Measurements from ENCODE around the gene SORBS2.

The SORBS2 gene

DNA sequence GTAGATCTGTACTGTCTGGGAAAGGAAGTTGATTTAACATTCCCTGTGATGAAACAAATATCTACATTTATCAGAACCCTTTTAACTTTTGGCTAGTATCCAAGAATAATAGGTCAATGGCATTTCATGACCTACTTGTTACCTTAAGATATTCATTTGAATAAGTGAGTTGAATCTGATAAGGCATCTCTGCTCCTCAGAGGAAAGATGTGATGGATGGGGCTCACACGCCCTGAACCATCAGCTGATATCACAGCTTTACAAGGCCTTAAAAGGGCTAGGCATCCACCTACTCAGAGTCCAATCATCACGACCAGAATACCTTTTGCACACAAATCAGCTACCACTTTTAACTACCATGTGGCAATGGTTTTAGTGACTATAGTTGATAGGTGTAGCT, 186.5 kb downstream of the SORBS2 start:
- no peak overlapping the region for H3K4me3 ChIP-seq
- H3K27ac ChIP-seq, result no peak overlapping the region

DNA sequence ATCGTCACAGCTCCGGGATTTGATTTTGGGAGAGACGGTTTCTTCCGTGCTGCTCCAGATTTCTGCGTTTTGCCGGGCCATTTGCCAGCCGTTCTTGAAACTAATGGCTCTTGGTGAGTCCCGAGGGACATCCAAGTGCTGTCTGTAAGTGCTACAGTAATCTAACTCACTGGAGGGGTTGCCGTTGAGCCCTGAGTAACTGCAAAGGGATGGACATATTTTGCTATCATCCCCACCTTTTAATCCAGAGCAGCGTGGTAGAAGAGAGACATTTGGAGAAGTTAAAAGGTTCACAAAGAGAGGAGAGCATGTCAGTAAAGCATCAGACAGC, 187.8 kb downstream of the SORBS2 start:
- Histone ChIP-seq H3K4me3 (no peak overlapping the region), H3K27ac (no peak overlapping the region)

GRCh38 chr4:185623444-185624258, 188.3 kb downstream of the SORBS2 start:
- Histone ChIP-seq H3K27ac (no peak overlapping the region), H3K4me3 (no peak overlapping the region)

GRCh38 chr4:185608185-185608584, 203.8 kb downstream of the SORBS2 start:
- no peak overlapping the region for H3K4me3 ChIP-seq
- no peak overlapping the region for H3K27ac ChIP-seq

- no peak overlapping the region for H3K4me3 ChIP-seq
Observed at GRCh38 chr4:185602397-185602796, 209.6 kb downstream of the SORBS2 start.

DNA sequence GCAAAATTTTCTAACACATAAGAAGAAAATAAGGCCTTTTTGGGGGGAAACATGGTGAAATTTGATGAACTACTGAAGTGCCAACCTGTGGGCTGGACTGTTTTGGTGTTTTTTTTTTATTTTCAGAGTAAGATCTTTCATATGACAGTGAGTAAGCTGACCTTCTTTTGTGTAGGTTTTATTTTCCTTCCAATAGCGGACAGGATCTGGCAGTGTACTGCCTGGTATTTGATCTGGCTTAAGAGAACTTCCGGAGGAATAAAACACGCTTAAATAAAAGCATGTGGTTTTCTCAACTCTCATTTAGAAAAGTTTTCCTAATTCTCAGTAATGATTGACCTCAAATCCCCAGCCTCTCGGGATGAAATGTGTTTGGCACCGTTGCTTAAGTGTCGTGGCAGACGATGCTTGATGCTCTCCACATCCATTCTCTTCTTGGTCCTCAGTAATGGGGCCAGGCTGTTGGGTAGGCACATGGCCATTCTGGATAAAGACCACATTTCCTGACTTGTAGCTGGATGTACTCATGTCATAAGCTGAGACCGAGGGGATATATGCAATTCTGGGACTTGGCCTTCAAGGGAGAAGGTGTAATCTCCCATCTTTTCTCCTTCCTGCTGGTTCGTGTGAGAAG, 211.1 kb downstream of the SORBS2 start:
- Histone ChIP-seq H3K4me3 (no peak overlapping the region), H3K27ac (no peak overlapping the region)

More at GRCh38 chr4:185602397-185602796, 209.6 kb downstream of the SORBS2 start:
- no peak overlapping the region for H3K27ac ChIP-seq

DNA sequence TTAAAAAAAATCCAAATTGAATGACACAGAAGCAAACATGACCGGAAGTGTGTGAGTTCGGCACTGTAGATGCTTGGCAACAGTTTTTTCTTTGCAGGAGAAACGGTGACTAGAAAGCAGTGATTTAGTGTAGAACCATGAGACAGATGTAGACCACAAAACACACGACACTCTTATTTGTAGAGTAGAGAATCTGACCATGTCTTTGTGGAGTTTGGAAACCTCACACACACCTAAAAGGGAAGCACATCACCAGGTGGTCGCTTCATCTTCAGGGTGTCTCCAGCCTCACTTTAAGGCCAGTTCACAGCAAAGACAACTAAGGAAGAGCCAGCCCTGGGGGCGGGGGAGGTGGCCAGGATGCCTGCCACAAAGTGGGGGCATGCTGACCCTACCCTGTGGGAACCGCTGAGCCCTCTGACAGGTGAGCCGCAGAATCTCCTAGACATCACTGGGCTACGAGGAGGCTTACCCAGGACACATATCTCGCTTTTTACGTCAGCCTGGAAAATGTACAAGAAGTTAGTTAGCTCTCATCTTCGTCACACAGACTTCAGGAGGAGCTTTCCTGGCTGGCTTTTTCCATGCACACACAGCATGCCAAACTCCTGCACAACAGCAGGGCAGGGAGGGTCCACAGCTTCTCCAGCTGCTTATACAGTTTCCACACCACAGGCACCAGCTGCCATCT, 212.3 kb downstream of the SORBS2 start:
- H3K4me3 ChIP-seq, result no peak overlapping the region
- H3K27ac ChIP-seq, result no peak overlapping the region

DNA sequence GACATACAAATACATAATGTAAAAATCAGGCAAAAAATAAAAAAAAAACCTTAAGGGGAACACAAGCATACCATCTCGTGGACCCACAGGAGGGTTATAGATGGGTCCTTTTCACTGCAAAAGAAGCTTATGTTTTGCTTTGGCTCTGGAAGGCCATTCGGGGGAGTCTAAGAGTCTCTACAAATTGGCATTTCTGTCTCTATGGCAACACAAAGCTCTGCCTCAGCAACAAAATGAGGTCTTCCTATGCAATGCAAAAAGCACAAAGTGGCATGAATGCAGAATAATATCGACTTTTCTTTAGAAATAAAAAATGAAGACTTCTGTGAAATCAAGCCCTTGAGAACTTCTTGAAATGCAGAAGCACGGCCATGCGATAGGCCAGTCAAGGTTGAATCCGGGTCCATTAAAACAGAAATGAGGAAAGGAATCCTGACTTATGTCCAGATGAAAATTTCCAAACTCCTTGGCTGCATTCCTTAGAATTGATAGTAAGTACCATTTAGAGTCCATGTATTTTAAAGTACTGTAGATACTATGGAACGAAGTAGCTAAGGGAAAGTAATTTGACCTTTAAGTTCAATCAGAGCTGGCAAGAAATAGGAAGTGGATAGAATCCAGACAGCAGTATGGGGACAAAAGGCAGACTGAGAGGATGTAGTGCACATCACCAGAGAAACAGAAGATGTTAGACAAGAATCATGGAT, 213.0 kb downstream of the SORBS2 start:
- no peak overlapping the region for H3K27ac ChIP-seq
- H3K4me3 ChIP-seq, result no peak overlapping the region

DNA sequence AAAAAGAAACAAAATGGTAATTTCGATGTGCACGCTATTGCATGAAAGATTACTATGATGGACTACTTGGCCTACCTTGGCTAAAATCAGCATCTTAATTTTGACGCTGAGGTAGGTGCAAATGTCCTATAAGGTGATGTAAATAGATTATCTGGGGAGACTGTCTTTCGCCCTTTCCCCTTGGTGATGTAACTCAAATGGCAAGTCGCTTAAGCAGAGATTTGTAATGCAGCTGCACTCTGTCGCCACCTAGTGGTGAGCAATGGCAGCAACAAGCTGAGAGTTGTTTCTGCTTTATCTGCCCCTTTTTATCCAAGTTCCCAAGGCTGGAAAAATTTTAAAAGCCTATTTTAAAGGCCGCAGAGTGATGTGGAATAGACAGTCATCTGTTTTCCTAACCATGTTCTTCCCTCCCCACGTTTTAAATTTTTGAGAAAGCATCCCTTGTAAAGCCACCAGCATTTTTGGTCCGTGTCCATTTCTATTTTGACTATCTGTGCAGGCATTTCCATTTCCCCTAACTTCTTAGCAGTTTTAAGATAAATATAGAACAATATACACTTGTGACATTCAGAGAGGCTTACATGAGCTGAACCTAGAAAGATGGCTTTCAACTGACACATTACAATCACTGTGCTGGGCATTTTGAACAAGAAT, 214.3 kb downstream of the SORBS2 start:
- Histone ChIP-seq H3K4me3 (no peak overlapping the region), H3K27ac (no peak overlapping the region)

DNA sequence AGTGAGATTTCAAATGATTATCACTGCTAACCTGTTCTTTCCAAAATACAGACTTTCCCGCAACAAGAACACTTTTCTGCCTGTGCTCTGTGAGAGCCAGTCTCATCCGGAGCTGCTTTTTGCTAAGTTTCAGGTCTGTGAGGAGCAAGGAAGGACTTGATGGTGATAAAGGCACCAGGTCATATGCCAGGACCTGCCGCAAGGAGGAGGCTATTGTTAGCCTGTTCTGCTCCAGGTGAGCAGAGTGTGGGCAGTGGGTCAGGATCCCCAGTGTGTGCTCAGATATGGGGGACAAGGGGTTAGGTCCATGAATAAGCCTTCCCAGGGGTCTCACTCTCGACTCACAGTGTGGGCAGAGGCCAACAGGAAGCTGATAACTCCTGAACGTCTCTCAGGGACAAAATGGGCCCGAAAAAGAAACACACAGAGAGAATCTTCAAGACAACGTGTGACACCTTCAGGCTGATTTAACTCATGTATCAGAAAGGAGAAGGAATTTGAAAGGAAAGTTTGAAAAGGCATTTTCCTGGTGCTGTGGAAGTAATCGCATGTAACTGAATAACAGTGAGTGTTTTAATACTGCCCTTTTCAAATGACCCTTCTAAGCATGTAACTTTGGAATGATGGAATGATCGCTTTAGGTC, 219.0 kb downstream of the SORBS2 start:
- Histone ChIP-seq H3K4me3 (no peak overlapping the region), H3K27ac (peak overlapping the region in 1 of 21 experiments; percentile 23)

- Histone ChIP-seq H3K4me3 (no peak overlapping the region), H3K27ac (no peak overlapping the region)
Observed at GRCh38 chr4:185592438-185592837, 219.6 kb downstream of the SORBS2 start.

- Histone ChIP-seq H3K4me3 (no peak overlapping the region), H3K27ac (no peak overlapping the region)
Observed at GRCh38 chr4:185591679-185592141, 220.3 kb downstream of the SORBS2 start.

DNA sequence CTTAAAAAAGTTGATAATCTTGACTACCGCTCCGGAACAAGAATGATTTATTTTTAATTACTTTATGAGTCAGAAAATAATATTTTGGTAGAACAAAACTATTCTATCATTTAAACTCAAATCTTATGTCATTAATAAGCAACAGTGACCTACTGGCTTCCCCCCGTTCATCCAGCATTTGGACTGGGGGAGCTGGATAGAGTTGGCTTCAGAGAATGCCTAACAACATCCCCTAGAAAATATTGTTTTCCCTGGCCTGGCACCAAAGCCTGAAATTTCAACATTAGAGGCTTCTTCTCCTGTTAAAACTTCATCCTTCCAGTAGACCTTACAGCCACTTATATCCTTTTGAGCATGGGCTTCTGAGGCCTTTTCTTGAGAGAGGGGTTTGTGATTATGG, 221.0 kb downstream of the SORBS2 start:
- no peak overlapping the region for H3K27ac ChIP-seq
- no peak overlapping the region for H3K4me3 ChIP-seq

GRCh38 chr4:185589067-185589836, 222.7 kb downstream of the SORBS2 start:
- Histone ChIP-seq H3K4me3 (no peak overlapping the region), H3K27ac (no peak overlapping the region)

- Histone ChIP-seq H3K4me3 (peak overlapping the region in 2 of 7 experiments; percentile 10 to 16), H3K27ac (peak overlapping the region in 1 of 21 experiments; percentile 25)
Observed at GRCh38 chr4:185587427-185588161, 224.4 kb downstream of the SORBS2 start.

- H3K27ac ChIP-seq, result no peak overlapping the region
- H3K4me3 ChIP-seq, result peak overlapping the region in 2 of 7 experiments; percentile 10 to 16
Observed at GRCh38 chr4:185587030-185587426, 225.0 kb downstream of the SORBS2 start.

GRCh38 chr4:185585211-185585610, 226.8 kb downstream of the SORBS2 start:
- no peak overlapping the region for H3K27ac ChIP-seq
- no peak overlapping the region for H3K4me3 ChIP-seq

DNA sequence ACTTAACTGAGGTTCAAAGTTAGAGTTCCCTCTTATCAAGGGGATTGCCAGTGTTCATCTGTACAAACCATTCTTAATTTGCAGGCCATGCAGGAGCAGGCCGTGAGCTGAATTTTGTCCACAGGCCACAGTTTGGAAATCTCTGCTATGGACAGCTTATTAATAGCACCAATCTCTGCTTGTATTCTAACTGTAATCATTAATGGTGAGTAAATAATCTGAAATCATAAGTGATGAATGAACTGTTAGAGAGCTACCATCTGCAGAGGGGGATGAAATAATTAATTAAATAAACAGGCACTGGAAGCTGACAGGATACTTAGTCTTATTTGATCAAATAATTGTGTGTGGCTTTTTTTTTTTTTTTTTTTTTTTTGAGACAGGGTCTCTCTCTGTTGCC, 228.2 kb downstream of the SORBS2 start:
- H3K4me3 ChIP-seq, result no peak overlapping the region
- no peak overlapping the region for H3K27ac ChIP-seq

Data from skin epidermis (tissue), 12 donors.